NCI-H1105 treated with DMSO at 0.1 percent for 48 hours (cell line): ENCODE results near the gene KCNH1.

Source experiments
- DNase-seq: peaks from one replicate; lab custom pipeline; 2025; lab: John Stamatoyannopoulos, UW

Gene KCNH1

GRCh38 chr1:210648588-210649269 is 485.2 kb downstream of the KCNH1 start:
- DNase-seq: no peak

GRCh38 chr1:210647406-210648333 is 486.3 kb downstream of the KCNH1 start:
- no peak for DNase-seq

GRCh38 chr1:210646258-210646616 is 487.7 kb downstream of the KCNH1 start:
- DNase-seq: no peak

GRCh38 chr1:210645582-210646257 is 488.2 kb downstream of the KCNH1 start:
- DNase-seq: no peak

- DNase-seq: no peak
These were observed 492.4 kb downstream of the KCNH1 start for GRCh38 chr1:210641582-210641981.

GRCh38 chr1:210635108-210635507 is 498.8 kb downstream of the KCNH1 start:
- DNase-seq: no peak

- DNase-seq: no peak
These were observed 500.3 kb downstream of the KCNH1 start for GRCh38 chr1:210633636-210634035.

GRCh38 chr1:210633140-210633539 is 500.8 kb downstream of the KCNH1 start:
- DNase-seq: no peak

GRCh38 chr1:210631399-210631798 is 502.5 kb downstream of the KCNH1 start:
- DNase-seq: no peak

GRCh38 chr1:210629276-210629675 is 504.7 kb downstream of the KCNH1 start:
- DNase-seq: no peak

- no peak for DNase-seq
These were observed 506.2 kb downstream of the KCNH1 start for GRCh38 chr1:210627755-210628154.
